ENCODE results near the gene HAUS3. TPM values are rescaled to one million over a fixed set of nuclear protein-coding genes. Genes with fewer than 3 reads are reported as not detected.

HAUS3 gene
- total and polyA plus RNA-seq, 10 of the 15 experiments (the other 5 are each of a cell fraction or from before 2014, with no cell fraction given), result 4.2 to 23.9 (median 12.3) TPM

DNA sequence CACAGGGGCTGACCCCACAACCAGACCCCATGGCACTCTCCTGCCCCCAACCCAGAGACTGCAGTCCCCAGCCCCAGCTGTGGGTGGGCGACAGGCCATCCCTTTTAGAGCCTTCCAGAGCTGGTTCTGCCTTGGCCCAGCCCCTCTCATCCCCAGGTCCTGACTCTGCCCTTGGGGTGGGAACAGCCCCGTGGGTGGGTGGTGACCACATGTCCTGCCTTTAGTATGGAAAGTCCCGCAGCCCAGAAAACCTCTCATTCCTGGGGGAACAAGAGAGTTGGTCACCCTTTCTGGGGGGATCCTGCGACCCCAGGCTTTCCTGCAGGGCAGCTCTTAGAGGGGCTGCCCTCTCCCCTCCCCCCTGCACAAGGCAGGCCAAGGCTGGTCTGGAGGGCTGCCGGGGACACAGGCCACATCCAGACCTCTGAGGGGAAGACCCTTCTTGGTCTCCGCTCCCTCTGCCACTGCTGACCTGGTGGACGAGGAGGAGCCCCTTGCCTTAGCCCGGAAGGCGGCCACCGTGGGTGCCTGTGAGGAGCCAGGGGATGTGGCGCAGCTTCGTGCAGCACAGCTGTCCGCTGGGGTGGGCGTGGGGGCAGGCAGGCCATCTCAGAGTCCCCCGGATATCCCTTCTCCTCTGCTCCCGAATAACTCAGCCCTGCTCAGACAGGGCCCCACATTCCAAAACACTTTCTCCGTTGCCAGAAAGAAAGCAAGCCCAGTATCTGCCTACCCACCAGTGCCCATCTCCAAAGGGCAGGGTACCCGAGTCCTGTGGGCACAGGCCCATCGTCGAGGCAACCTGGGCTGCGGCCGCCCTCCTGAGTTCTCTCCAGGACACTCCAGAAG lies 26.7 kb upstream of the HAUS3 start:
- ChIA-PET RAD21 (ENCODE audit: unreplicated experiment) (no interaction called here), SMC1A (ENCODE audit: uncharacterized antibody, unreplicated experiment) (no interaction called here), CTCF (no interaction called here), POLR2A (interaction anchor here (0.5 kb wide), 1 partner anchor 345 kb away, joined by 3 read pairs; no protein-coding TSS in a partner anchor)
- FAIRE-seq (no peak), DNase-seq (ENCODE audit: low read depth, low spot score) (no peak), ATAC-seq (no peak)
- Histone ChIP-seq H3K9ac (ENCODE audit: control insufficient read depth, insufficient read depth, low read length) (no peak overlapping the region), H3K4me3 (no peak overlapping the region), H3K27me3 (replicated peaks in 1 of 2; ENCODE audit: control insufficient read depth in 2 of 2, insufficient read depth in 2 of 2, low read length in 1 of 2) (no peaks in the 10 kb centered on the region), H3K36me3 (ENCODE audit: control insufficient read depth in 2 of 2, insufficient read depth in 2 of 2, low read length in 1 of 2) (no peaks in the 10 kb centered on the region), H3K79me2 (ENCODE audit: control insufficient read depth, insufficient read depth, low read length) (no peaks in the 10 kb centered on the region), H3K4me1 (ENCODE audit: control insufficient read depth, insufficient read depth, low read length) (no peaks in the 10 kb centered on the region), H3K4me2 (ENCODE audit: control insufficient read depth, insufficient read depth) (no peak overlapping the region), H3K9me3 (replicated peaks; ENCODE audit: control insufficient read depth, insufficient read depth, low read length) (no peaks in the 10 kb centered on the region), H3K27ac (ENCODE audit: control insufficient read depth, insufficient read depth) (no peak overlapping the region), H4K20me1 (ENCODE audit: control insufficient read depth, insufficient read depth) (no peaks in the 10 kb centered on the region), H2AFZ (ENCODE audit: control insufficient read depth, low read depth, low read length) (no peak overlapping the region)
- BruUV-seq (replicated peaks), result no TSS peak
- intact Hi-C loops (cut with micrococcal nuclease; ENCODE audit: unreplicated experiment) (loop anchor here (10.0 kb wide), 1 partner anchor 806 kb away; the partner anchor contains the start of genes HTT and HTT-AS), in situ Hi-C loops (cut with MboI) (no loop called here)
- TF ChIP-seq SRF (IDR thresholded peaks at IDR 0.05; ENCODE audit: low read depth in 2 of 2, low read length in 2 of 2) (no peak), ZSCAN29 (IDR thresholded peaks at IDR 0.05) (no peak), MEF2A (IDR thresholded peaks at IDR 0.05; ENCODE audit: insufficient read depth, low read depth, low read length) (no peak), EED (IDR thresholded peaks at IDR 0.05; ENCODE audit: low read depth) (no peak), TCF3 (IDR thresholded peaks at IDR 0.05; ENCODE audit: borderline replicate concordance, insufficient read depth, low read depth, low read length) (no peak), EGR1 (IDR thresholded peaks at IDR 0.05; ENCODE audit: borderline replicate concordance in 1 of 2, low read depth in 2 of 2, low read length in 2 of 2) (no peak), CHD2 (IDR thresholded peaks at IDR 0.05; ENCODE audit: borderline replicate concordance, low read depth, low read length) (no peak)
- TF ChIP-seq, protein P1, sequence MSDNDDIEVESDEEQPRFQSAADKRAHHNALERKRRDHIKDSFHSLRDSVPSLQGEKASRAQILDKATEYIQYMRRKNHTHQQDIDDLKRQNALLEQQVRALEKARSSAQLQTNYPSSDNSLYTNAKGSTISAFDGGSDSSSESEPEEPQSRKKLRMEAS (IDR thresholded peaks at IDR 0.05; ENCODE audit: low read depth, low read length), result no peak
- TF ChIP-seq, protein P2, sequence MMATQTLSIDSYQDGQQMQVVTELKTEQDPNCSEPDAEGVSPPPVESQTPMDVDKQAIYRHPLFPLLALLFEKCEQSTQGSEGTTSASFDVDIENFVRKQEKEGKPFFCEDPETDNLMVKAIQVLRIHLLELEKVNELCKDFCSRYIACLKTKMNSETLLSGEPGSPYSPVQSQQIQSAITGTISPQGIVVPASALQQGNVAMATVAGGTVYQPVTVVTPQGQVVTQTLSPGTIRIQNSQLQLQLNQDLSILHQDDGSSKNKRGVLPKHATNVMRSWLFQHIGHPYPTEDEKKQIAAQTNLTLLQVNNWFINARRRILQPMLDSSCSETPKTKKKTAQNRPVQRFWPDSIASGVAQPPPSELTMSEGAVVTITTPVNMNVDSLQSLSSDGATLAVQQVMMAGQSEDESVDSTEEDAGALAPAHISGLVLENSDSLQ (IDR thresholded peaks at IDR 0.05), result no peak
- TF ChIP-seq, protein P3, sequence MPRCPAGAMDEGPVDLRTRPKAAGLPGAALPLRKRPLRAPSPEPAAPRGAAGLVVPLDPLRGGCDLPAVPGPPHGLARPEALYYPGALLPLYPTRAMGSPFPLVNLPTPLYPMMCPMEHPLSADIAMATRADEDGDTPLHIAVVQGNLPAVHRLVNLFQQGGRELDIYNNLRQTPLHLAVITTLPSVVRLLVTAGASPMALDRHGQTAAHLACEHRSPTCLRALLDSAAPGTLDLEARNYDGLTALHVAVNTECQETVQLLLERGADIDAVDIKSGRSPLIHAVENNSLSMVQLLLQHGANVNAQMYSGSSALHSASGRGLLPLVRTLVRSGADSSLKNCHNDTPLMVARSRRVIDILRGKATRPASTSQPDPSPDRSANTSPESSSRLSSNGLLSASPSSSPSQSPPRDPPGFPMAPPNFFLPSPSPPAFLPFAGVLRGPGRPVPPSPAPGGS (IDR thresholded peaks at IDR 0.05; ENCODE audit: borderline replicate concordance, insufficient read depth, low read depth, low read length, poor library complexity, severe bottlenecking), result no peak
- TF ChIP-seq, protein P4, sequence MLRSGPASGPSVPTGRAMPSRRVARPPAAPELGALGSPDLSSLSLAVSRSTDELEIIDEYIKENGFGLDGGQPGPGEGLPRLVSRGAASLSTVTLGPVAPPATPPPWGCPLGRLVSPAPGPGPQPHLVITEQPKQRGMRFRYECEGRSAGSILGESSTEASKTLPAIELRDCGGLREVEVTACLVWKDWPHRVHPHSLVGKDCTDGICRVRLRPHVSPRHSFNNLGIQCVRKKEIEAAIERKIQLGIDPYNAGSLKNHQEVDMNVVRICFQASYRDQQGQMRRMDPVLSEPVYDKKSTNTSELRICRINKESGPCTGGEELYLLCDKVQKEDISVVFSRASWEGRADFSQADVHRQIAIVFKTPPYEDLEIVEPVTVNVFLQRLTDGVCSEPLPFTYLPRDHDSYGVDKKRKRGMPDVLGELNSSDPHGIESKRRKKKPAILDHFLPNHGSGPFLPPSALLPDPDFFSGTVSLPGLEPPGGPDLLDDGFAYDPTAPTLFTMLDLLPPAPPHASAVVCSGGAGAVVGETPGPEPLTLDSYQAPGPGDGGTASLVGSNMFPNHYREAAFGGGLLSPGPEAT (IDR thresholded peaks at IDR 0.05; ENCODE audit: low read depth), result no peak
- WGBS (ENCODE audit: insufficient coverage, insufficient replicate concordance, low lambda C conversion rate, missing lambda C conversion rate), result 44% methylated on average over 22 of the region's 22 CpGs

Measured in GM12878 (cell line).